ENCODE measurements around the gene TIGD6. TPM values are rescaled to one million over a fixed set of nuclear protein-coding genes. Genes with fewer than 3 reads are reported as not detected.

Gene TIGD6
- total and polyA plus RNA-seq, 2 donors (not counting 3 experiments of a cell fraction or from before 2014, with no cell fraction given): 3.6 to 5.4 TPM

DNA sequence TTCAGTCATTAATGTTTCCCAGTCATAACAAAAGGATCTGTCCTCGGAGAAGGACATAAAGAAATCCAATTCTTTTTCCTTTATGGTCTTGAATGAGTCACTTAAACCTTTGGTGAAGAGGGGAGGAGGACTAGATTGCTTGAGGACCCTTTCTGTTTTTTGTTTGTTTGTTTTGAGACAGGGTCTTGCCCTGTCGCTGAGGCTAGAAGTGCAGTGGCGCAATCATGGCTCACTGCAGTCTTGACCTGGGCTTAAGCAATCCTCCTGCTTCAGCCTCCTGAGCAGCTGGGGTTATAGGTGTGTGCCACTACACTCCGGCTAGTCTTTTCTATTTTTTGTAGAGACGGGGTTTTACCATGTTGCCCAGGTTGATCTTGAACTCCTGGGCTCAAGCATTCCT is 12.3 kb downstream of the TIGD6 start:
- DNase-seq (ENCODE audit: low read depth, low spot score): no peak
- Histone ChIP-seq H3K4me1 (ENCODE audit: control insufficient read depth, extremely low read depth, insufficient read depth, low read length) (no peaks in the 10 kb centered on the region), H3K36me3 (ENCODE audit: control insufficient read depth in 2 of 2, extremely low read depth in 1 of 2, insufficient read depth in 2 of 2, low read length in 2 of 2) (no peaks in the 10 kb centered on the region), H3K9me3 (replicated peaks; ENCODE audit: control insufficient read depth, insufficient read depth, low read length) (no peaks in the 10 kb centered on the region), H3K27me3 (ENCODE audit: control insufficient read depth in 2 of 2, insufficient read depth in 2 of 2, low read length in 2 of 2) (no peaks in the 10 kb centered on the region), H3K9ac (replicated peaks; ENCODE audit: extremely low read depth, insufficient read depth, low read length) (no peak overlapping the region), H3K27ac (ENCODE audit: insufficient read depth, low read depth, low read length) (no peak overlapping the region), H3K4me3 (replicated peaks in 1 of 3; ENCODE audit: insufficient read depth in 1 of 3, low read depth in 1 of 3, low read length in 3 of 3) (no peak overlapping the region), H4K20me1 (replicated peaks; ENCODE audit: control insufficient read depth, extremely low read depth, insufficient read depth, low read length) (no peaks in the 10 kb centered on the region), H3K79me2 (ENCODE audit: control insufficient read depth, insufficient read depth, low read length) (no peaks in the 10 kb centered on the region), H3K4me2 (ENCODE audit: insufficient read depth, low read length) (no peak overlapping the region), H3K9me1 (replicated peaks; ENCODE audit: control insufficient read depth, extremely low read depth, insufficient read depth, low read length) (no peaks in the 10 kb centered on the region), H2AFZ (ENCODE audit: low read depth, low read length) (no peak overlapping the region)
- dilution Hi-C loops (cut with MboI; ENCODE audit: extremely low pct_ligation_motif_present, low sequenced_read_pairs): no loop called here
- intact Hi-C loops (cut with micrococcal nuclease): no loop called here
- FAIRE-seq: no peak
- CTCF ChIA-PET: interaction anchor here (1.5 kb wide), 1 partner anchor 150 kb away, joined by 6 read pairs; no protein-coding TSS in a partner anchor
- BruUV-seq (replicated peaks): no TSS peak
- POLR2A ChIA-PET: no interaction called here
- TF ChIP-seq FOS (IDR thresholded peaks at IDR 0.05; ENCODE audit: borderline replicate concordance, insufficient read depth, low read length): no peak
- no peak for TF ChIP-seq EZH2 (IDR thresholded peaks at IDR 0.05; ENCODE audit: borderline replicate concordance, low read depth, low read length, severe bottlenecking)

DNA sequence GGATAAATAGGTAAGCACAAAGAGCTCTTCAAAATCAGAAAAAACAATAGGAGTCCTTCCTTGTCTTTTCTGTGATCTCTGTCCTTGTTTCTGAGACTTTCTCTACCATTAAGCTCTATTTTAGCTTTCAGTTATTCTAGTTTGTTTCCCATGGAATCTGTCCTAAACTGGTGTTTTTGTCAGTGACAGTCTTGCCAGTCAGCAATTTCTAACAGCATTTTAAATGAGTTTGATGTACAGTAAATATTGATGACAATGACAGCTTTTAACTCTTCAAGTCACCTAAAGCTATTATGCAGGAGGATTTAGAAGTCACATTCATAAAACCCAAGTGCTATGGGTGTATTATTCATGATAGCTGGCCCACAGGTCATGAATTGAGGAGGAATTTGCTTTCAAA is 17.9 kb downstream of the TIGD6 start:
- DNase-seq (ENCODE audit: low read depth, low spot score) (no peak), FAIRE-seq (no peak)
- dilution Hi-C loops (cut with MboI; ENCODE audit: extremely low pct_ligation_motif_present, low sequenced_read_pairs): no loop called here
- no TSS peak for BruUV-seq (replicated peaks)
- intact Hi-C loops (cut with micrococcal nuclease): no loop called here
- no peak overlapping the region for H3K4me3 ChIP-seq (replicated peaks in 1 of 3; ENCODE audit: insufficient read depth in 1 of 3, low read depth in 1 of 3, low read length in 3 of 3)
- H3K4me1 ChIP-seq (ENCODE audit: control insufficient read depth, extremely low read depth, insufficient read depth, low read length): no peaks in the 10 kb centered on the region
- H3K9ac ChIP-seq (replicated peaks; ENCODE audit: extremely low read depth, insufficient read depth, low read length): no peak overlapping the region
- no peaks in the 10 kb centered on the region for H3K27me3 ChIP-seq (ENCODE audit: control insufficient read depth in 2 of 2, insufficient read depth in 2 of 2, low read length in 2 of 2)
- H3K79me2 ChIP-seq (ENCODE audit: control insufficient read depth, insufficient read depth, low read length): no peaks in the 10 kb centered on the region
- no peak overlapping the region for H2AFZ ChIP-seq (ENCODE audit: low read depth, low read length)
- no peak overlapping the region for H3K27ac ChIP-seq (ENCODE audit: insufficient read depth, low read depth, low read length)
- no peaks in the 10 kb centered on the region for H3K9me3 ChIP-seq (replicated peaks; ENCODE audit: control insufficient read depth, insufficient read depth, low read length)
- H4K20me1 ChIP-seq (replicated peaks; ENCODE audit: control insufficient read depth, extremely low read depth, insufficient read depth, low read length): no peaks in the 10 kb centered on the region
- peaks cover 2 to 5% of the 10 kb centered on the region in 2 experiments for H3K36me3 ChIP-seq (ENCODE audit: control insufficient read depth in 2 of 2, extremely low read depth in 1 of 2, insufficient read depth in 2 of 2, low read length in 2 of 2)
- ChIA-PET POLR2A (no interaction called here), CTCF (interaction anchor here (0.6 to 4.5 kb wide), 9 partner anchors 9 to 346 kb away, joined by 3 to 38 read pairs (median 4); no protein-coding TSS in a partner anchor)
- no peak overlapping the region for H3K4me2 ChIP-seq (ENCODE audit: insufficient read depth, low read length)
- H3K9me1 ChIP-seq (replicated peaks; ENCODE audit: control insufficient read depth, extremely low read depth, insufficient read depth, low read length): no peaks in the 10 kb centered on the region
- TF ChIP-seq, protein P1, sequence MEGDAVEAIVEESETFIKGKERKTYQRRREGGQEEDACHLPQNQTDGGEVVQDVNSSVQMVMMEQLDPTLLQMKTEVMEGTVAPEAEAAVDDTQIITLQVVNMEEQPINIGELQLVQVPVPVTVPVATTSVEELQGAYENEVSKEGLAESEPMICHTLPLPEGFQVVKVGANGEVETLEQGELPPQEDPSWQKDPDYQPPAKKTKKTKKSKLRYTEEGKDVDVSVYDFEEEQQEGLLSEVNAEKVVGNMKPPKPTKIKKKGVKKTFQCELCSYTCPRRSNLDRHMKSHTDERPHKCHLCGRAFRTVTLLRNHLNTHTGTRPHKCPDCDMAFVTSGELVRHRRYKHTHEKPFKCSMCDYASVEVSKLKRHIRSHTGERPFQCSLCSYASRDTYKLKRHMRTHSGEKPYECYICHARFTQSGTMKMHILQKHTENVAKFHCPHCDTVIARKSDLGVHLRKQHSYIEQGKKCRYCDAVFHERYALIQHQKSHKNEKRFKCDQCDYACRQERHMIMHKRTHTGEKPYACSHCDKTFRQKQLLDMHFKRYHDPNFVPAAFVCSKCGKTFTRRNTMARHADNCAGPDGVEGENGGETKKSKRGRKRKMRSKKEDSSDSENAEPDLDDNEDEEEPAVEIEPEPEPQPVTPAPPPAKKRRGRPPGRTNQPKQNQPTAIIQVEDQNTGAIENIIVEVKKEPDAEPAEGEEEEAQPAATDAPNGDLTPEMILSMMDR (IDR thresholded peaks at IDR 0.05; ENCODE audit: extremely low read depth in 1 of 2, insufficient read depth in 1 of 2, low read depth in 1 of 2, low read length in 2 of 2): no peak
- TF ChIP-seq GATA2 (IDR thresholded peaks at IDR 0.05; ENCODE audit: insufficient read depth, insufficient read length, low read depth, low read length) (no peak), POLR2A (IDR thresholded peaks at IDR 0.05; ENCODE audit: low read depth, low read length) (no peak), FOS (IDR thresholded peaks at IDR 0.05; ENCODE audit: borderline replicate concordance, insufficient read depth, low read length) (no peak), MYC (IDR thresholded peaks at IDR 0.05; ENCODE audit: low read depth, low read length) (no peak), JUN (IDR thresholded peaks at IDR 0.05; ENCODE audit: borderline replicate concordance, insufficient read depth, insufficient read length, low read depth) (no peak), POLR2AphosphoS5 (IDR thresholded peaks at IDR 0.05; ENCODE audit: insufficient read depth, low read depth, low read length) (no peak)
- TF ChIP-seq, protein P2, sequence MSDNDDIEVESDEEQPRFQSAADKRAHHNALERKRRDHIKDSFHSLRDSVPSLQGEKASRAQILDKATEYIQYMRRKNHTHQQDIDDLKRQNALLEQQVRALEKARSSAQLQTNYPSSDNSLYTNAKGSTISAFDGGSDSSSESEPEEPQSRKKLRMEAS (IDR thresholded peaks at IDR 0.05; ENCODE audit: insufficient read depth, insufficient read length): no peak
